Right cardiac atrium (tissue), 5 donors: Measurements from ENCODE around the gene ZNF292. TPM values are rescaled to one million over a fixed set of nuclear protein-coding genes. Genes with fewer than 3 reads are reported as not detected.

Experiments
- ATAC-seq, 2 donors: fragments of 200-7000 bp; cut with Tn5 transposase; one replicate each; pipeline versions ENCODE4 v1.8.0 to v1.9.1; 2020; ENCODE audit warnings: moderate library complexity in 2 of 2, mild to moderate bottlenecking in 1 of 2
- DNase-seq, 3 donors: peaks; one replicate each; pipeline ENCODE4 v3.0.0-alpha.2; 2020
- H3K27ac ChIP-seq: one replicate; pipeline ENCODE4 v1.5.1; 2013; ENCODE audit warnings: mild to moderate bottlenecking, low read length, control low read depth, moderate library complexity
- H3K27me3 ChIP-seq: one replicate; pipeline ENCODE4 v1.6.1; 2013; ENCODE audit not compliant: control insufficient read depth, insufficient read depth
- H3K4me1 ChIP-seq: one replicate; pipeline ENCODE4 v1.6.1; 2013; ENCODE audit warnings: low read length; ENCODE audit not compliant: control insufficient read depth, insufficient read depth
- H3K4me3 ChIP-seq: one replicate; pipeline ENCODE4 v1.5.1; 2013; ENCODE audit warnings: low read length, control low read depth
- H3K9me3 ChIP-seq: one replicate; pipeline ENCODE4 v1.6.1; 2013; ENCODE audit warnings: low read length; ENCODE audit not compliant: control insufficient read depth
- WGBS: extraction: QIAGEN DNeasy Blood & Tissue Kit; methylation state at CpG from one replicate; pipeline ENCODE4 v1.1.7; 2013; 5-methylcytosine and 5-hydroxymethylcytosine counted together
- intact Hi-C, 4 donors: fragments of 100-400 bp; cut with DNase I; formaldehyde crosslinking; loops; one replicate each; pipeline versions ENCODE4 v1.11.0 to v1.14.0; 2022 to 2023
- long read RNA-seq, 4 donors: library from polyadenylated mRNA; unstranded; transcript quantifications; one replicate each; pipeline ENCODE4 v2.0.0, GENCODE V29; 2020 to 2021
- polyA plus RNA-seq: library from polyadenylated mRNA; stranded (reverse); fragments of 200-250 nt; gene quantifications from one replicate; pipeline ENCODE4 v1.2.3, GENCODE V29; 2013
- total RNA-seq, 4 donors: library from RNA; stranded (reverse); fragmentation: NEBNext Ultra II Directional; extraction: Animal tissue kit (Norgen Biotek cat#: 25700); gene quantifications; one replicate each; pipeline ENCODE4 v1.2.1, GENCODE V29; 2021
- donor health status: healthy with polysubstance abuse.
- donor health status: DM: no; HTN: yes; CAD: no.
- donor health status: DM: no; HTN: no; CAD: no.
- donor health status: DM: no; HTN: yes; CAD: no; lungs with severe emphysema.
- donor health status: DM: yes; HTN: yes; CAD: no.

The ZNF292 gene
- 10 to 100 TPM; 46.7 to 58.3 (median 48.7) TPM for total RNA-seq
- 5.8 TPM for polyA plus RNA-seq
- long read RNA-seq, donor 1, full-length matches to known transcripts = 9 of 22 reads
- long read RNA-seq, donor 1, partial matches to known transcripts = 2 of 22 reads
- long read RNA-seq, donor 1, other reads (novel, unspliced or antisense) = 11 of 22 reads
- long read RNA-seq, donor 2, partial matches to known transcripts = 0 of 2 reads
- long read RNA-seq, donor 2, other reads (novel, unspliced or antisense) = 2 of 2 reads
- long read RNA-seq, donor 3, full-length matches to known transcripts = 26 of 44 reads
- long read RNA-seq, donor 3, partial matches to known transcripts = 3 of 44 reads
- long read RNA-seq, donor 3, other reads (novel, unspliced or antisense) = 15 of 44 reads
- long read RNA-seq, donor 4, partial matches to known transcripts = 1 of 4 reads
- long read RNA-seq, donor 4, other reads (novel, unspliced or antisense) = 3 of 4 reads

- peak within 1 kb of the TSS; percentile 98 for H3K27ac ChIP-seq
- H3K4me1 ChIP-seq = no peaks in the 10 kb centered on the region
- peak; percentile 97 to 99 (median 98) for DNase-seq
- no peaks in the 10 kb centered on the region for H3K27me3 ChIP-seq
- peak within 1 kb of the TSS; percentile 71 for H3K4me3 ChIP-seq
- intact Hi-C loops = loop anchor here in 1 of 4 donors (10.0 kb wide), 1 partner anchor 80 kb away; no protein-coding TSS in a partner anchor
- under 1% methylated on average over 75 of the region's 75 CpGs for WGBS
- no peaks in the 10 kb centered on the region for H3K9me3 ChIP-seq
- ATAC-seq = peak; percentile 96
Measured at GRCh38 chr6:87154993-87155841, at the start of gene ZNF292. ZNF292 (plus strand) TSS chr6:87155565; CDS start chr6:87155592, 27 bp downstream.

GRCh38 chr6:87105823-87106222 is 49.5 kb upstream of the ZNF292 start:
- Histone ChIP-seq H3K4me1 (no peaks in the 10 kb centered on the region), H3K9me3 (no peaks in the 10 kb centered on the region), H3K4me3 (no peak overlapping the region), H3K27ac (no peak overlapping the region), H3K27me3 (no peaks in the 10 kb centered on the region)
- no peak for DNase-seq
- no peak for ATAC-seq
- intact Hi-C loops = no loop called here

DNA sequence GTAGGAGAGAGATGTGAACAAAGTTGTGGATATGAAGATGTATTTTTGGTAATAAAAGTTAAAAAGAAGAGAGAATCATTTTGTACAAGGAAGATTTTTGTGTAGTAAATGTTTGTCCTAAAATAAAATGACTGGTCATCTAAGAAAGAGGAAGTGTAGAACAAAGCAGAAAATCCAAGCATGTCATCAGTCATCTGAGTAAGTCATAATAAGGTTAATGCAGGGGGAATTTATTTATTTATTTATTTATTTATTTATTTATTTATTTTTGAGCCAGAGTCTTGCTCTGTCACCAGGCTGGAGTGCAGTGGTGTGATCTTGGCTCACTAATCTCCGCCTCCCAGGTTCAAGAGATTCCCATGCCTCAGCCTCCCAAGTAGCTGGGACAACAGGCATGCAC is 44.7 kb upstream of the ZNF292 start:
- no peak overlapping the region for H3K4me3 ChIP-seq
- H3K27me3 ChIP-seq = no peaks in the 10 kb centered on the region
- no peaks in the 10 kb centered on the region for H3K4me1 ChIP-seq
- no peak overlapping the region for H3K27ac ChIP-seq
- DNase-seq = no peak
- intact Hi-C loops = no loop called here
- WGBS = 96% methylated on average over 1 of the region's 1 CpG
- ATAC-seq = no peak
- no peaks in the 10 kb centered on the region for H3K9me3 ChIP-seq

GRCh38 chr6:87115402-87116135 is 39.8 kb upstream of the ZNF292 start:
- ATAC-seq (no peak), DNase-seq (no peak)
- no peaks in the 10 kb centered on the region for H3K27me3 ChIP-seq
- H3K27ac ChIP-seq = no peak overlapping the region
- H3K4me3 ChIP-seq = no peak overlapping the region
- H3K9me3 ChIP-seq = no peaks in the 10 kb centered on the region
- H3K4me1 ChIP-seq = no peaks in the 10 kb centered on the region
- intact Hi-C loops = no loop called here
- 61% methylated on average over 2 of the region's 2 CpGs for WGBS

- ATAC-seq (no peak), DNase-seq (no peak)
- no peak overlapping the region for H3K27ac ChIP-seq
- no peak overlapping the region for H3K4me3 ChIP-seq
- no peaks in the 10 kb centered on the region for H3K9me3 ChIP-seq
- WGBS = 84% methylated on average over 2 of the region's 2 CpGs
- no peaks in the 10 kb centered on the region for H3K4me1 ChIP-seq
- H3K27me3 ChIP-seq = no peaks in the 10 kb centered on the region
- intact Hi-C loops = no loop called here
Measured at GRCh38 chr6:87116922-87117321, 38.4 kb upstream of the ZNF292 start.

DNA sequence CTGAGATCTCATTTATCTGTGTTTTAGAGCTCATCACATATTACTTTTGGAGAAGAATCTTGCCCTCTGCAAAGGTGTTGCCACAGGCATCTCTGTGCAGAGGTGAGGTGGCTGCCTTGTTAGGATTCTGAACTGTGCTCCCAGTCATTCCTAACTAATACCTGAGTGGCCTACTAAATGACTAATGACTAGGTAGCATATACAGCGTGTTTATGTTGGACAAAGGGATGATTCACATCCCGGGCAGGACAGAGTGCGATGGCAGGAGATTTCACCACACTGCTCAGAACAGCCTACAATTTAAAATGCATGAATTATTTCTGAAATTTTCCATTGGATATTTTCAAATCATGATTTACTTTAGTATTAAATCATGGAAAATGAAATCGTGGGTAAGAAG is 37.3 kb upstream of the ZNF292 start:
- ATAC-seq = no peak
- intact Hi-C loops = no loop called here
- Histone ChIP-seq H3K4me1 (no peaks in the 10 kb centered on the region), H3K9me3 (no peaks in the 10 kb centered on the region), H3K27ac (no peak overlapping the region), H3K4me3 (no peak overlapping the region), H3K27me3 (no peaks in the 10 kb centered on the region)
- WGBS = 83% methylated on average over 4 of the region's 4 CpGs
- no peak for DNase-seq

- no peak for ATAC-seq
- Histone ChIP-seq H3K27ac (no peak overlapping the region), H3K27me3 (no peaks in the 10 kb centered on the region), H3K9me3 (no peaks in the 10 kb centered on the region), H3K4me3 (peak overlapping the region; percentile 4), H3K4me1 (no peaks in the 10 kb centered on the region)
- intact Hi-C loops = no loop called here
- DNase-seq = no peak
- 33% methylated on average over 51 of the region's 51 CpGs for WGBS
Measured at GRCh38 chr6:87122477-87122876, 32.9 kb upstream of the ZNF292 start.

- Histone ChIP-seq H3K4me3 (no peak overlapping the region), H3K9me3 (no peaks in the 10 kb centered on the region), H3K27me3 (no peaks in the 10 kb centered on the region), H3K27ac (no peak overlapping the region), H3K4me1 (no peaks in the 10 kb centered on the region)
- WGBS = 94% methylated on average over 5 of the region's 5 CpGs
- ATAC-seq (no peak), DNase-seq (no peak)
- intact Hi-C loops = no loop called here
Measured at GRCh38 chr6:87124074-87124473, 31.3 kb upstream of the ZNF292 start.

DNA sequence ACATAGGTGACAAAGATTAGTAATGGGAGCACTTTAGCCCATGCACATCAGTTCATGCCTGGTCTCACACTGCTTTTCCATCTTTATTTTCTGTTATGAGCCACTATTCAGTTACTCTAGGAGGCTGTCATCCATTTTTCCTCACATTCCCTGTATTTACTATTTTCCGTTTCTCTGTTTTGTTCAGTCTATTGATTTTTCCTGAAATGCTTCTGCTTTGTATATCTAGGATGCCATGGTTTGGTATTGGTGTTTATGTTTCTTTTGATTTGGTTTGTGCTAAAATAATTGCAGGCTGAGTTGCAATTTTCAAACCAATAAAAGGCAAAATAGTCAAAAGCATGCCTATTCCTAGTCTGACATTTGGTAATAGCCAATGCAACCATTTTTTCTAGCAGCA is 28.9 kb upstream of the ZNF292 start:
- intact Hi-C loops = no loop called here
- Histone ChIP-seq H3K4me1 (no peaks in the 10 kb centered on the region), H3K9me3 (no peaks in the 10 kb centered on the region), H3K27me3 (no peaks in the 10 kb centered on the region), H3K4me3 (no peak overlapping the region), H3K27ac (no peak overlapping the region)
- ATAC-seq (no peak), DNase-seq (no peak)
- WGBS = 42% methylated on average over 1 of the region's 1 CpG

GRCh38 chr6:87127737-87128136 is 27.6 kb upstream of the ZNF292 start:
- no peak for DNase-seq
- no peak for ATAC-seq

More at GRCh38 chr6:87127737-87128136, 27.6 kb upstream of the ZNF292 start:
- WGBS = 89% methylated on average over 2 of the region's 2 CpGs
- no peaks in the 10 kb centered on the region for H3K4me1 ChIP-seq
- intact Hi-C loops = no loop called here
- no peaks in the 10 kb centered on the region for H3K9me3 ChIP-seq
- H3K27me3 ChIP-seq = no peaks in the 10 kb centered on the region
- H3K4me3 ChIP-seq = no peak overlapping the region
- H3K27ac ChIP-seq = no peak overlapping the region
